Vein endothelial cell (primary cell): ENCODE data around the gene KMT5B. TPM values are rescaled to one million over a fixed set of nuclear protein-coding genes. Genes with fewer than 3 reads are reported as not detected.

Source experiments
- total RNA-seq: library from RNA; depleted of rRNA; stranded (reverse); fragments of >200 nt; gene quantifications from 2 replicates; pipeline ENCODE4 v1.2.3, GENCODE V29; 2012

KMT5B gene
- 27.4 and 28.1 TPM in 2 replicates for total RNA-seq

DNA sequence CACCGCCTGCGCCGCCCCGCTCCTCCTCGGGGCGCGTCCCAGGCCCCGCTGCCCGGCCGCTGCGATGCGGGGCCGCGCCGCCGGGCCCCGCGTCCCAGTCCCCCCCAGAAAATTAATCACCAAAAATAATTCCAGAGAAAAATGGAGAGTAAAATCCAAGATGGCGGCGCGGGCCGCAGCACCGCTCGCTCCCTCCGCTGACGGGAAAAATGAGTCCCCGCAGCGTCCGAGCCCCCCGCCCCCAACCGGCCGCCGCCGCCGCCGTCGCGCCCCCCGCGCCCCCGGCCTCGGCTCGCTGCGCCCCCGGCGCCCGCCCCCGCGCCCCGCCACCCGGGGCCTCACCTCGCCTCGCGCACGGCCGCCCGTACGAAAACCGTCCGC lies at the start of gene KMT5B:
KMT5B (minus strand) TSS at position 162 of the 381 bp plus-strand sequence. CDS start 23,220 bp downstream, outside the sequence.

GRCh38 chr11:68121067-68121899 lies 91.8 kb downstream of the KMT5B start, which contains the start of gene CHKA:
CHKA (minus strand) TSS chr11:68121388; CDS start chr11:68121177, 211 bp downstream.

Other genes with a start within 250 kb of the KMT5B start
- gene UNC93B1, start 209.2 kb downstream of the KMT5B start, total RNA-seq = 15.8 and 24.5 TPM in 2 replicates
- gene ALDH3B1, start 203.0 kb downstream of the KMT5B start, total RNA-seq = 0.67 and 2.0 TPM in 2 replicates
- gene NDUFS8, start 182.6 kb downstream of the KMT5B start, total RNA-seq = 65.5 and 84.6 TPM in 2 replicates
- gene TCIRG1, start 174.3 kb downstream of the KMT5B start, total RNA-seq = 90.3 and 128 TPM in 2 replicates
- 18.0 and 24.6 TPM in 2 replicates for gene CHKA, start 91.9 kb downstream of the KMT5B start, total RNA-seq
- gene C11orf24, start 58.7 kb upstream of the KMT5B start, total RNA-seq = 13.3 and 18.0 TPM in 2 replicates
- gene LRP5, start 99.3 kb upstream of the KMT5B start, total RNA-seq = 34.6 and 67.3 TPM in 2 replicates
- gene PPP6R3, start 247.5 kb upstream of the KMT5B start, total RNA-seq = 169 and 175 TPM in 2 replicates